ENCODE data around the gene STPG2.
"Not testable (repeated sequence)": the region's sequence is repeated elsewhere in the genome, so short reads cannot be mapped to it uniquely, and the experiment has no call there.

The STPG2 gene

DNA sequence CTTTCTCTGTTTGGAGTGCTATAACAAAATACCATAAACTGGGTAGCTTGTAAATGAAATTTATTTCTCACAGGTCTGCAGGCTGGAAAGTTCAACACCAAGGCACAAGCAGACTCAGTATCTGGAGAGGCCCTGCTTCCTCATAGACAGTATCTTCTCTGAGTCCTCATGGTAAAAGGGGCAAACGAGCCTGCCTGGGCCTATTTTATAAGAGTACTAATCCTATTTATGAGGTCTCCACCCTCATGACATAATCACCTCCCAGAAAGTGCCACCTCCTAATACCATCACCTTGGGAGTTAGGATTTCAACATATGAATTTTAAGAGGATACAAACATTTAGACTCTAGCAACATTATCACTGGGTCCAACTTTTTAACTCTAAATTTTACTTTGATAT lies 200.3 kb downstream of the STPG2 start:
- DNase-seq (ENCODE audit: low spot score): no peak

DNA sequence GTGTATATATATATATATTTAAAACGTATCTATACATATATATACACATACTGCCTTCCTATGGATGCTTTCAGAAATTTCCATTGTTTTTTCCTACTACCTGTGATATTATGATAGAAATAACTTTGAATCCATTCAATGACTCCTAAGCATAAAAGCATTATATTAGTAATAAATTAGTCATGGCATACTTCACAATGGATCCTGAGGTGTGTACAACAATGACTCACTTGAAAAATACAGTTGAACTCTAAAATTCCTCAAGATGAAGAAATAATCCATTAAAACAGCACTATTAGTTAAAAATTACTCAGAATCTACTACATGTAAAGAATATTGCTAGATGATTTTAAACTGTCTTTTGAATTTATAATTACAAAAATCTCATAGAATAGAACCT lies 201.1 kb downstream of the STPG2 start:
- no peak for DNase-seq (ENCODE audit: low spot score)

DNA sequence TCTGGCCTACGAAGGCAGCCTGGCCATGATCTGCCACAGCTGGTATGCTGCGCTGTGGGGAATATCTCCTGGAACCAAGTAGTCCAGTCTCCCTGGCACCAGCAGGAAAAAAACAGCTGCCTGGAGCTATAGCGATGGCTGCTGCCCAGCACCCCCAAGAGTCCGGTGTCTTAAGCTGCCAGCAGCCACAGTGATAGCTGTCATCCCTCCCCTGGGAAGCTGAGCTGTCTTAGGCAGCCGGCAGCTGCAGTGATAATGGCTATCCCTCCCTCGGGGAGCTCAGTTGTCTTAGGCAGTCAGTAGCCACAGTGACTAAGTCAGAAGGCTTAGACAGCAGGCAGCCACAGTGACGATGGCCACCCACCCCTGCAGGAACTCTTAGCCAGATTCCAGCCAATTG lies 205.1 kb downstream of the STPG2 start:
- no peak for DNase-seq (ENCODE audit: low spot score)

DNA sequence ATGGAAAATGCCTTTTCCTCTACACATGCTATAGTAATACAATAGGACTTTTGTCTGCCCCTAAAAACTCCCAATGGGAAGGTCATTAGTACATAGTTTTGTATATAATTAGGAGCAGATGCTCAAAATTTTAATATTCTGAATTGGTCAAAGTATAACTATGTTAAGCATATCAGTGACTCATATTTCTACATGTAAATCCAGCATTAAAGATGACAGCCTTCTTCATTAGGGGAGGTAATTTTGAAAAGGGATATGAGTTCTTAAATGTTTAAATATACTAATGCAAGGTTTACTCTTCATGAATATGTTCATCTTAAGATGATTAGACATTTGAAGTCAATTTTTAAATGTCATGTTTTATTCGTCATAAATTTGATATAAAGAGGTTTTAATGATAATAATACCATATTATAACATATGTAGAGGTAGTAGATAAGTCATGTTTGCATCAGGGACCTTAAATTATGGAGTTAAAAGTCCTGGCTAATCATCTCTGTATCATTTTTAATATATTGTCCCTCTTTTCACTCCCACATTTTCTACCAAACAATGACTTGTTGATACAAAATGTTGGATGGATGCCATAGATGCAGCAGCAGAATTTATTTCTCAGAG lies 218.8 kb downstream of the STPG2 start:
- no peak for DNase-seq (ENCODE audit: low spot score)

DNA sequence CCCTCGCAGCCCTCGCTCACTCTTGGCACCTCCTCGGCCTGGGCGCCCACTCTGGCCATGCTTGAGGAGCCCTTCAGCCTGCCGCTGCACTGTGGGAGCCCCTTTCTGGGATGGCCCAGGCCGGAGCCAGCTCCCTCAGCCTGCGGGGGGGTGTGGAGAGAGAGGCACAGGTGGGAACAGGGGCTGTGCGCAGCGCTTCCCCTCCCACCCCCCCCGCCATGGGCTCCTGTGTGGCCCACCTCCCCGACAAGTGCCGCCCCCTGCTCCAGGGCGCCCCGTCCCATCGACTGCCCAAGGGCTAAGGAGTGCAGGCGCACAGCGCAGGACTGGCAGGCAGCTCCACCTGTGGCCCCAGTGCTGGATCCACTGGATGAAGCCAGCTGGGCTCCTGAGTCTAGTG lies 220.2 kb downstream of the STPG2 start:
- no peak for DNase-seq (ENCODE audit: low spot score)

DNA sequence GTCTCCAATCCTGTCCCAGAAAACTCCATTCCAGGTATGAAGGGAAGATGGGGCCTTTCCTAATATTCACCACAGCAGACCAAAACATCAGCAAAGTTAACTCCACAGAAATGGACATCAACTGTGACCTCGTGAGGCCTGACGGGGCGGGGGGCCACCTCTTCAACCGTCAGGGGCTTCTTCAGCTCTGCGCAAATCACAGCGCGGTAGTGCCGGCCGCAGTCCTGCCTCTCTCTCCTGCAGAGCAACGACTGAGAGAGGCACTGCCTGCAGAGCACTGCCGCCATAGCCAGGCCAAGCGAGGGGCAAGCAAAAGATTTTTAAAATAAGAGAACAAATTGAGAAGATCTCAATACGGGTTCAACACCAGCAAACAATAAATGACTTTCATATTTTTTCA lies 226.2 kb downstream of the STPG2 start:
- DNase-seq (ENCODE audit: low spot score): no peak

DNA sequence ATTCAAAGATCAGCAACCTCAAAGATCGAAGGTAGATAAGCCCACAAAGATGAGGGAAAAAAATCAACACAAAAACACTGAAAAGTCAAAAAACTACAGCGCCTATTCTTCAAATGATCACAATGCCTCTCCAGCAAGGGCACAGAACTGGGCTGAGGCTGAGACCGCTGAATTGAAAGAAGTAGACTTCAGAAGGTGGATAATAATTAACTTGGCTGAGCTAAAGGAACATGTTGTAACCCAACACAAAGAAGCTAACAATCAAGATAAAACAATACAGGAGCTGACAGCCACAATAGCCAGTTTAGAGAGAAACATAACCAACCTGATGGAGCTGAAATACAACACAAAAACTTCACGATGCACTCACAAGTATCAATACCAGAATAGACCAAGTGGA lies 231.1 kb downstream of the STPG2 start:
- DNase-seq (ENCODE audit: low spot score): no peak

DNA sequence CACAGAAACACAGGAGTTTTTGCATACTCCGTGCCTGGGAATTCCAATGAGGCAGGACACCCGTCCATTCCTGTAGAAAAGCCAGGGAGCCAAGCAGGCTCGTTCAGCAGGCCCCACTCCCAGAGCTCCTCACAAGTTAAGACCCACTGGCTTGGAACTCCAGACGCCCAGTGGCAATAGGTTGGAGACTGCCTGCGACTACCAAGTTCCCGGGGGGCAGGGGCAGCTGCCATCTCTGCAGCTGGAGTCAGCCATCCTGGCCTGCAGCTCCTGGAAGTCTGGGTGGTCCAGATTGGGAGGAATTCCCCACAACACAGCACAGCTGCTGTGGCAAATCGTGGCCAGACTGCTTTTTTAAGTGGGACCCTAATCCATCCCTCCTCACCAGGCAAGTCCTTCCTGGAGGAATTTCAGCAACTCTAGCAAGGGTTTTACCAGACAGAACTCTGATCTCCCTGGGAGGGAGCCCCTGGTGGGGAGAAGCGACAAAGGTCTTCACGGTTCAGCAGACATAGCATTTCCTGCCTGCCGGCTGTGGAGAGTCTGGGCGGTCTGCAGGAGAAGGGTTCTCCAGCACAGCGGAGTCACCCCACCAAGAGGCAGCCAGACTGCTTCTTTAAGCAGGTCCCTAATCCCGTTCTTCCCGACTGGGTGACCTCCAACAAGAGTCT lies 231.9 kb downstream of the STPG2 start:
- no peak for DNase-seq (ENCODE audit: low spot score)

DNA sequence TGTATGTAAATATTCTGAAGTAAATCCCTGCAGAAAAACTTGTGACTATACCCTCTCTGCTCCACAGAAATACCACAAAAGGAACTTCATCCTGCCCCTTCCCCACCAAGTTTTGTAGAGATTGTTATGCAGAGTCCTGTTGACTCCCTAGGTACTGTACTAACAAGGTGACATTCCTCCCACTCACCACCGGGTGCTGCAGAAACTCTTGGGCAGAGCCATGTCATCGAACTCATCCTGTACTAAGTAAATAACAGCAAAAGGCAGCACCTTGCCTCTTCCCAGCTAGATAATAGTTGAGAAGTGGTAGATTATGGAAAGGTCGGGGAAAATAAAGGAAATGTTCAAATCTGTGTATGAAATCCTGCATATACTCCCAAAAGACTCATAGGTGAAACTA lies 233.3 kb downstream of the STPG2 start:
- DNase-seq (ENCODE audit: low spot score): no peak

DNA sequence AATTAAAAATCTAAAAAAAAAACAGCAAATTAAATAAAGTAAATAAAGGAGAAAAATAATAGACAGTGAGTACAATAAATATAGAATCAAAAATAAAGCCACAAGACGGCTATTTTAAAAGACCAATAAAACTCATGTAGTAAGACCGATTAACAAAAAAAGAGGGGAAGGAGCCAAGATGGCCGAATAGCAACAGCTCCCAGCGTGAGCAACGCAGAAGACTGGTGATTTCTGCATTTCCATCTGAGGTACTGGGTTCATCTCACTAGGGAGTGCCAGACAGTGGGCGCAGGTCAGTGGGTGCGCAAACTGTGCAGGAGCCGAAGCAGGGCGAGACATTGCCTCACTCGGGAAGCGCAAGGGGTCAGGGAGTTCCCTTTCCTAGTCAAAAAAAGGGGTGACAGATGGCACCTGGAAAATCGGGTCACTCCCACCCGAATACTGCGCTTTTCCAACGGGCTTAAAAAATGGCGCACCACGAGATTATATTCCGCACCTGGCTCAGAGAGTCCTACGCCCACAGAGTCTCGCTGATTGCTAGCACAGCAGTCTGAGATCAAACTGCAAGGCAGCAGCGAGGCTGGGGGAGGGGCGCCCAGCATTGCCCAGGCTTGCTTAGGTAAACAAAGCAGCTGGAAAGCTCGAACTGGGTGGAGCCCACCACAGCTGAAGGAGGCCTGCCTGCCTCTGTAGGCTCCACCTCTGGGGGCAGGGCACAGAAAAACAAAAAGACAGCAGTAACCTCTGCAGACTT lies 239.7 kb downstream of the STPG2 start:
- not testable (repeated sequence) for DNase-seq (ENCODE audit: low spot score)

DNA sequence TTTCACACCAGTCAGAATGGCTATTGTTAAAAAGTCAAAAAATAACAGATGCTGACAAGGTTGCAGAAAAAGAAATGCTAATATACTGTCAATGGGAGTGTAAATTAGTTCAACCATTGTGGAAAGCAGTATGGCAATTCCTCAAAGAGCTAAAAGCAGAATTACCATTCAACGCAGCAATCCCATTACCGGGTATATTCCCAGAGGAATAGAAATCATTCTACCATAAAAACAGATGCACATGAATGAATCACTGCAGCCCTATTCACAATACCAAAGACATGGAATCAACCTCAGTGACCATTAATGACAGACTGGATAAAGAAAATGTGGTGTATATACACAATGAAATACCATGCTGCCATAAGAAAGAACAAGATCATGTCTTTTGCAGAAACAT lies 243.0 kb downstream of the STPG2 start:
- DNase-seq (ENCODE audit: low spot score): no peak

DNA sequence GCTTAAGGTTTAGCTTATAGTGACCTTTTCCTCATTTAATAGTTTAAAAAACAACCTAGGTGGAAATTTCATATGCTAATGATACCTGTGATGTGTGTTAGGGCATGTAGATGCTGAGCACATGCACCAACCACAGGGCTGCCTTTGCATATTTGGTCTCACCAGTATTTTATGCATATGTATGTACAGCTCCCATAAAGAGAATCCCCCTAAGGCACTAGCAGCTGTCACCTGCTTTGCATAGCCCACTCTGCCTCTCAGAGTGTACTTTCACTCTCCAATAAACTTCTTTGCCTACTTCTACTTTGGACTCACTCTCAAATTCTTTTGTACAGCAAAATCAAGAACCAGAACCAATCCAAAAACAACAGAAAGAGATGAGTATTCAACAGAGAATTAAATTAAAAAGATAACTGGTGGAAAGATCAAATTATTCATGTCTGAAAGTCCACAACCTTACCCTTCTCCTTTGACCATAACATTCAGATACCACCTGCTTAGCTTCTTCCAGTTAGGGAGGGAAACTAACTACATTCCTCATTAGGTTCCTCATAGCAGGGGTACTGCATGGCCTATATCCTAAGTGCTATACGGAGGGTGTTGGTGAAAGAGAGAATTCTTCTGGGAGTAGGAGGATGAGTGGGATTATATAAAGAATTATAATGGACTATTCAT lies 250.5 kb downstream of the STPG2 start:
- no peak for DNase-seq (ENCODE audit: low spot score)

DNA sequence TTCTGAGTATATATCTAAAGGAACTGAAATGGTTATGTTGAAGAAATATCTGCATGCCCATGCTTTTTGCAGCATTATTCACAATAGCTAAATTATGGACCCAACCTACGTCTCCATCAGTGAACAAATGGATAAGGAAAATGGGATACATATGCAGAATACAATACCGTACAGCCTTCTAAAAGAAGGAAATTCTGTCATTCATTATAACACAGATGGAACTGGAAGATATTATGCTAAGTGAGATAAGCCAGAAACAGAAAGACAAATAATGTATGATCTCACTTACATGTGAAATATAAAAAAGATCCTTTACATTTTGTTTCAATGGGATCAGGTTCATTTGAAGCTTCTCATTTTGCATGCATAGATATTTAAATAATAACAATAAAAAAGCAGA lies 263.3 kb downstream of the STPG2 start:
- DNase-seq (ENCODE audit: low spot score): no peak

DNA sequence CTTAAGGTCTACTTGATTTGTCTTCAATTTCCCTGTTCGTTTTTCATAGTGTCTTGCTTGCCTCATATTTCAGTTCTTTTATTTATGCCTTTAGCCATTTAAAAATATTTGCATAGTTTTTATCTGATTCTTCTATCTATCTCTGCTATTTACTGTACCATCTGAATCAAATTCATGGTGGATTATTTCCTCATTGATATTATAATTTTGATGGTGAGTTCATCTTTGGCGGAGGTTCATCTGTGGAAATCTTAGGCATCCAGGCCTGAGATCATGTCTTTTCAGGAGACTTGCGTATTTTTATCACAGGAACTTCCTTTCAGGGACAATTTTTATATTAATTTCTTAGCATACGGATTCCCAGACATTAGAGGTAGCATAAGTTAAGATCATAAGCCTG lies 275.2 kb downstream of the STPG2 start:
- DNase-seq (ENCODE audit: low spot score): no peak

DNA sequence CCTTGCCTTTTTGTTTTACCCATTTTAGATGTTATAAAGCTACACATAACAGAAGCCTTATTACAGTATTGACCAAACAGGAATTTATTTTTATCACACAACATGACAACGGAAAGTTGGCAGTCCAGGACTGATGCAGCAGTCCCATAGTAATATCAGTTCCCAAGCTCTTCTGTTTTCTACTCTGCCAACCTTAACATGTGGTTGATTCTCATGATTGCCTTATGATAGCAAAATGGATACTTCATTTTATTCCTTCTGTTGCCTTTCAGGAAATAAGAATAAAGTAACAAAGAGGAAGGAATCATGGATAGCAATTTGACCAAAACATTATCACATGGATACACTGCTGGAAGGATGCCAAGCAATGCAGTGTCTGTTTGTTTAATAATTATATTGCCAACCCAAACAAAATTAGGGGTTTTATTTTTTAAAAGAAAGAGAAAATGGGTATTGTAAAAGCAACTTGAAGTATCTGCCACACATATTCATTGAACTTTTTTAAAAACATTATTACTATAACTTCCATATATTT lies 275.7 kb downstream of the STPG2 start:
- no peak for DNase-seq (ENCODE audit: low spot score)

DNA sequence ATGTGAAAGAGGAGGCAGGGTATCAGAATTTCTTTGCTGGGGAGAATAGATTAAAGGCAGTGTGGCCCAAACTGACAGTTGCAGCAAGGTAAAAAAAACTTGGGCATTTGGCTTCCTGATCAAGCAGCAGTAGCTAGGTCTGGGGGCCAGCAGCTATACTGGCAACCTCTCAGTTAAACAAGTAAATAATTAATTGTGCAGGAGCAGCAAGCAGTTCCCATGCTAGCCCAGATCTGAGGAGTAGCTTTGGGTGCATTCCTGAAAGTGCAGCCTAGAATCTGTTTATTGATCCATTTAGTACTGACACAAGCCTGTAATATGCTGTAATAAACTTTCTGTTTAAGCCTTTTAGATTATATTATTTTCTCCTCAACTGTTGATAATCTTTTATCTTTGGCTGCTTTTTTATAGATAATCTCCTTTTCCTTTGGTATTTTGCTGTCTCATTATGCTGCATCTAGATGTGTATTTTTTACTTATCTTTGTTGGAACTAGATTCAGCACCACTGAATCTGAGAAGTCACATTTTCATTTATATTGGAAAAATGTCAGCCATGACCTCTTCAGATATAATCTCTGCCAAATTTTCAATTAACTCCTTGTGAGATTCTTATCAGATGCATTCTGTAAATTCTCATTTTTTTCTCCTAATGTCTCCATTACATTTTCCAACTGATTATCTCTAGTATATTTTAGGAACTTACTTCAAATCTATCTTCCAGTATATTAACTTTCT lies 276.3 kb downstream of the STPG2 start:
- DNase-seq (ENCODE audit: low spot score): no peak

DNA sequence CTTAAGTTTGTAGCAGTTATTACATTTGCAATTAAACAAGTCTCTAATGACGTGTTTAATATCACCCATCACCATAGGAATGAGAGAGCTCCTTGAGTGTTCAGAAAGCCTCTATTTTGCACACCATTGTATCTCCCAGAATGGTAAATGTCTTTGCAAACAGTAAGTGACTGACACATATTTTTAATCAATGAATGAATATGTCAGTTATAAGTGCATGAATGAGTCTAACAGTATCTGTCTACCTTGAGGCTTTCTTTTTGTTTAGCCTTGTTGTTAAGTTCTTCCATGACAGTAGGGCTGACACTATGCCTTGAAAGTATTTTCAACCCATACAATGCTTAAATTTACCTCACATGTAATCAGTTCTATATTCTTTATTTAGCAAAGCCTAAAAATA lies 292.2 kb downstream of the STPG2 start:
- no peak for DNase-seq (ENCODE audit: low spot score)

DNA sequence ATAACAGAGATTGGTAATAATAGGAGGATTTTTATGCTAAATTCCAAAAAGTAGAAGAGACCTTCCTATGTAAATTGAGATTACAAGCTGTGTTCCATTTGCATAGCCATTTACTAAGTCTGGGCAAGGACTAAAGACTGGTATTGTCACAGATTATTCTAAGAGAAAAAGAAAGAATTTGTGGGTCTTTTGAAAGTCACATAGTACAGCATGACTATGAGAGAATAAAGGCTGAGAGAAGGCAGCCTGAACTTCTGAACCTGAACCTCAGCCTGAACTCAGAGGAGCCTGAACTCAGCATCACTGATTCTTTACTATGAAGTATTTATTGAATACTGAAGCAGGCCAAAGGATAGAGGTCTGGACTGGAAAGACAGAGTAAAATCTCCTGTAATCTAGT lies 297.5 kb downstream of the STPG2 start:
- DNase-seq (ENCODE audit: low spot score): no peak

DNA sequence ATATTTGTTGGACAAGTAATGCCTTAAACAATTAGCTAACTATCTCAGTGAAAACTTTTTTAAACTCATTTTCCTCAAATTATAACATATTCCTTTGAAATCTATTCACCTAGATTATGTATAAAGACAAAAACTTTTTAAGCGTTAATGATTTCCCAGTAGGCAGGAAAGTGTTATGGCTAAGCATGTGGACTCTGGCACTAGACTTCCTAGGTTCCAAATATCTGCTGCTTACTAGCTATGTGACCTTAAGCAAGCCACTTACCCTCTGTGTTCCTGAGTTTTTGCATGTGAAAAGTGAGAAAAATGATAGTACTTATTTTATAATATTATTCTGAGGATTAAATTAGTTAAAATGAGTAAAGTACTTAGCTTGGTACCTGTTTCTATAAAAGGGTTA lies 301.8 kb downstream of the STPG2 start:
- DNase-seq (ENCODE audit: low spot score): no peak

DNA sequence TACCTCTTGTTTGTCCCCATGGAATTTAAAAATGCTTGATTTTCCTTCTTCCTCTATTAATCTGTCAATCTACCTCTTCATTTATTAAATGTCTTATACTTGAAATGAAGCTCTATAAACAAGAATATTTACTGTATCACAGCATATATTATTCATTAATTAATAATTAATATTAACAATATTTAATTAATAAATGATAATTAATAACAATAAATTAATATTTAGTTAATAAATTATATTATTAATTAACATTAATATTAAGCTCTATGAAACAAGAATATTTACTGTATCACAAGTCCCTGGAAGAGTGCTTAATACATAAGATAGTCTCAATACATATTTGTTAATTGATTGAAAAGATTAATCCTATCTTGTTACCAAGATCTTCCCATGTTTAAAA lies 306.6 kb downstream of the STPG2 start:
- DNase-seq (ENCODE audit: low spot score): no peak

DNA sequence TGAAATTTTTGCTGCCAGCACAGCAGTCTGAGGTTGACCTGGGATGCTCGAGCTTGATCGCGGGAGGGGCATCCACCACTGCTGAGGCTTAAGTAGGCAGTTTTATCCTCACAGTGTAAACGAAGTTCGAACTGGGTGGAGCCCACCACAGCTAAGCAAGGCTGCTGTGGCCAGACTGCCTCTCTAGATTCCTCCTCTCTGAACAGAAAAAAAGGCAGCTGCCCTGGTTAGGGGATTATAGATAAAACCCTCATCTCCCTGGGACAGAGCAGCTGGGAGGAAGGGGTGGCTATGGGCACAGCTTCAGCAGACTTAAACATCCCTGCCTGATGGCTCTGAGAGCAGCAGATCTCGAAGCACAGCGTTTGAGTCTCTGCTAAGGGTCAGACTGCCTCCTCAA lies 314.6 kb downstream of the STPG2 start:
- DNase-seq (ENCODE audit: low spot score): no peak

DNA sequence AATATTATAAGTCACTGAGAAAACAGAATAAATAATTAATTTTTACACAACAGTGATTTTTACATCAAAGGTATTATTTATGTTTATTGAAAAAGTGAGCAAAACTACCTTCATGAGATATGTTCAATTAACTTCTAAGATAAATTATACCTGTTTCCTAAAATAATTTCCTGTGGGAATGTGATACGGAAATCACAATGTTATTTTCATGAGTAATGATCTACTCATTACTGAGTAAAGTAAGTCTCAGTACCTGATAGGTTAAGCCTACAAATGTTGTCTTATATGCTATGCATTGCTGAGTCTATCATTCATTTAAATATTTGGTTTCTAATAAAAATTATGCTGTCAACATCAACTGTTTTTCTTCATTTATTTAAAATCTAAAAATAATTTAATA lies 324.0 kb downstream of the STPG2 start:
- DNase-seq (ENCODE audit: low spot score): no peak

Data from CD4-positive, alpha-beta T cell treated with Interleukin-15 for 4 hours (primary cell).